ENCODE measurements around the gene MAPK7.

DNA sequence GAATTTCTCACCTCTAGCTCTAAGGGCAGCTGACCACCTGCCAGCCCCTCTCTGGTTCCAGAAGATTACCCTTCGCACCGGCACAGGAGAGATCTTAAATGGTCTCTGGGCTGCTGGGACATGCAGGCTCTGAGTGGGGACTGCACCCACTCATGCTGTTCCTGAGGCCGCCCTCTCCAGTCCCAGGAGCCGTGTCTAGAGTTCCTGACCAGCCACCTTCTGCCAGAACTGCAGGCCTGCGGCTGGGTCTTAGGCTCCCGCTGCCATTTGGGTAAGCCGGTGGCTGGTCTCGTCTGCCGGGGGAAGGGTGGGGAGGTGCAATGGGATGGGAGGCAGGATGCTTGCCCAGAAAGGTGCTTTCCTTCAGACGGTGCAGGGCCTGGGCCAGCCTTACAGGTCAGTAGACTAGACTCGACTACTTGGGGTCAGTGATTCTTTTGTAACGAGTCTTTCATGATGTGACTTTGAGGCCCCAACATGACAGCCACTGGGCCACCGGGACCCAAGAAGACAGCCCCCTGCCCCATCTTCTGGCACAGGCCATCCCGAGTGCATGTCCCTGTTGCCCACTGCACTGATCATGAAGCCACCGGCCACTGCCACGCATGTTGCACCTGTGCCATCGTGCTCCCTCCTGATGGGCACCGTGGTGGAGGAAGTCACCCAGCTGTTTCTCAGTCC, 42.2 kb upstream of the MAPK7 start:
- TF ChIP-seq, protein P1, sequence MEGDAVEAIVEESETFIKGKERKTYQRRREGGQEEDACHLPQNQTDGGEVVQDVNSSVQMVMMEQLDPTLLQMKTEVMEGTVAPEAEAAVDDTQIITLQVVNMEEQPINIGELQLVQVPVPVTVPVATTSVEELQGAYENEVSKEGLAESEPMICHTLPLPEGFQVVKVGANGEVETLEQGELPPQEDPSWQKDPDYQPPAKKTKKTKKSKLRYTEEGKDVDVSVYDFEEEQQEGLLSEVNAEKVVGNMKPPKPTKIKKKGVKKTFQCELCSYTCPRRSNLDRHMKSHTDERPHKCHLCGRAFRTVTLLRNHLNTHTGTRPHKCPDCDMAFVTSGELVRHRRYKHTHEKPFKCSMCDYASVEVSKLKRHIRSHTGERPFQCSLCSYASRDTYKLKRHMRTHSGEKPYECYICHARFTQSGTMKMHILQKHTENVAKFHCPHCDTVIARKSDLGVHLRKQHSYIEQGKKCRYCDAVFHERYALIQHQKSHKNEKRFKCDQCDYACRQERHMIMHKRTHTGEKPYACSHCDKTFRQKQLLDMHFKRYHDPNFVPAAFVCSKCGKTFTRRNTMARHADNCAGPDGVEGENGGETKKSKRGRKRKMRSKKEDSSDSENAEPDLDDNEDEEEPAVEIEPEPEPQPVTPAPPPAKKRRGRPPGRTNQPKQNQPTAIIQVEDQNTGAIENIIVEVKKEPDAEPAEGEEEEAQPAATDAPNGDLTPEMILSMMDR (IDR thresholded peaks at IDR 0.05), result no peak
- TF ChIP-seq ZFX (IDR thresholded peaks at IDR 0.05; ENCODE audit: borderline replicate concordance), result no peak
